Measurements from ENCODE around the gene SPIN1.

SPIN1 gene

GRCh38 chr9:88437210-88438146, 49.2 kb downstream of the SPIN1 start:
- H3K36me3 Mint-ChIP-seq (ENCODE audit: low read depth), result peaks cover 66% of the 10 kb centered on the region
- no peaks in the 10 kb centered on the region for H3K27me3 Mint-ChIP-seq
- H3K27ac Mint-ChIP-seq, result no peak overlapping the region
- no peaks in the 10 kb centered on the region for H3K9me3 Mint-ChIP-seq
- H3K4me1 Mint-ChIP-seq (ENCODE audit: low read depth), result peaks cover 38% of the 10 kb centered on the region
- H3K4me3 Mint-ChIP-seq, result no peak overlapping the region

GRCh38 chr9:88438811-88439210, 50.6 kb downstream of the SPIN1 start:
- no peaks in the 10 kb centered on the region for H3K27me3 Mint-ChIP-seq
- peaks cover 59% of the 10 kb centered on the region for H3K36me3 Mint-ChIP-seq (ENCODE audit: low read depth)
- no peaks in the 10 kb centered on the region for H3K9me3 Mint-ChIP-seq
- H3K4me3 Mint-ChIP-seq, result no peak overlapping the region
- H3K4me1 Mint-ChIP-seq (ENCODE audit: low read depth), result peaks cover 38% of the 10 kb centered on the region
- no peak overlapping the region for H3K27ac Mint-ChIP-seq

GRCh38 chr9:88441301-88442007, 53.2 kb downstream of the SPIN1 start:
- H3K27ac Mint-ChIP-seq, result no peak overlapping the region
- no peaks in the 10 kb centered on the region for H3K27me3 Mint-ChIP-seq
- peaks cover 14% of the 10 kb centered on the region for H3K9me3 Mint-ChIP-seq
- peaks cover 29% of the 10 kb centered on the region for H3K4me1 Mint-ChIP-seq (ENCODE audit: low read depth)
- no peak overlapping the region for H3K4me3 Mint-ChIP-seq
- peaks cover 55% of the 10 kb centered on the region for H3K36me3 Mint-ChIP-seq (ENCODE audit: low read depth)

- peaks cover 39% of the 10 kb centered on the region for H3K4me1 Mint-ChIP-seq (ENCODE audit: low read depth)
- peaks cover 46% of the 10 kb centered on the region for H3K36me3 Mint-ChIP-seq (ENCODE audit: low read depth)
- H3K9me3 Mint-ChIP-seq, result peaks cover 18% of the 10 kb centered on the region
- H3K27me3 Mint-ChIP-seq, result no peaks in the 10 kb centered on the region
- H3K27ac Mint-ChIP-seq, result no peak overlapping the region
- H3K4me3 Mint-ChIP-seq, result no peak overlapping the region
These were observed 55.4 kb downstream of the SPIN1 start for GRCh38 chr9:88443480-88444113.

- no peak overlapping the region for H3K4me3 Mint-ChIP-seq
- H3K9me3 Mint-ChIP-seq, result peaks cover 18% of the 10 kb centered on the region
- no peak overlapping the region for H3K27ac Mint-ChIP-seq
- no peaks in the 10 kb centered on the region for H3K27me3 Mint-ChIP-seq
- H3K36me3 Mint-ChIP-seq (ENCODE audit: low read depth), result peaks cover 58% of the 10 kb centered on the region
- peaks cover 32% of the 10 kb centered on the region for H3K4me1 Mint-ChIP-seq (ENCODE audit: low read depth)
These were observed 58.5 kb downstream of the SPIN1 start for GRCh38 chr9:88446728-88447127.

GRCh38 chr9:88447431-88447830, 59.2 kb downstream of the SPIN1 start:
- no peak overlapping the region for H3K27ac Mint-ChIP-seq
- peaks cover 52% of the 10 kb centered on the region for H3K36me3 Mint-ChIP-seq (ENCODE audit: low read depth)
- no peak overlapping the region for H3K4me3 Mint-ChIP-seq
- peaks cover 18% of the 10 kb centered on the region for H3K9me3 Mint-ChIP-seq
- H3K4me1 Mint-ChIP-seq (ENCODE audit: low read depth), result peaks cover 27% of the 10 kb centered on the region
- no peaks in the 10 kb centered on the region for H3K27me3 Mint-ChIP-seq

GRCh38 chr9:88451160-88451559, 62.9 kb downstream of the SPIN1 start:
- Mint-ChIP-seq H3K36me3 (ENCODE audit: low read depth) (peaks cover 41% of the 10 kb centered on the region), H3K27me3 (no peaks in the 10 kb centered on the region), H3K4me1 (ENCODE audit: low read depth) (peaks cover 15% of the 10 kb centered on the region), H3K9me3 (peaks cover 5% of the 10 kb centered on the region), H3K4me3 (no peak overlapping the region), H3K27ac (no peak overlapping the region)

- Mint-ChIP-seq H3K4me3 (no peak overlapping the region), H3K36me3 (ENCODE audit: low read depth) (peaks cover 14% of the 10 kb centered on the region), H3K9me3 (no peaks in the 10 kb centered on the region), H3K27me3 (no peaks in the 10 kb centered on the region), H3K27ac (no peak overlapping the region), H3K4me1 (ENCODE audit: low read depth) (peaks cover 10% of the 10 kb centered on the region)
These were observed 70.6 kb downstream of the SPIN1 start for GRCh38 chr9:88458716-88459465.

- H3K27me3 Mint-ChIP-seq, result no peaks in the 10 kb centered on the region
- H3K9me3 Mint-ChIP-seq, result no peaks in the 10 kb centered on the region
- H3K27ac Mint-ChIP-seq, result no peak overlapping the region
- H3K4me1 Mint-ChIP-seq (ENCODE audit: low read depth), result peaks cover 10% of the 10 kb centered on the region
- H3K36me3 Mint-ChIP-seq (ENCODE audit: low read depth), result peaks cover 19% of the 10 kb centered on the region
- no peak overlapping the region for H3K4me3 Mint-ChIP-seq
These were observed 72.5 kb downstream of the SPIN1 start for GRCh38 chr9:88460587-88461332.

GRCh38 chr9:88462191-88462590, 73.9 kb downstream of the SPIN1 start:
- no peaks in the 10 kb centered on the region for H3K9me3 Mint-ChIP-seq
- H3K4me3 Mint-ChIP-seq, result no peak overlapping the region
- no peaks in the 10 kb centered on the region for H3K27me3 Mint-ChIP-seq
- H3K4me1 Mint-ChIP-seq (ENCODE audit: low read depth), result peaks cover 10% of the 10 kb centered on the region
- peaks cover 13% of the 10 kb centered on the region for H3K36me3 Mint-ChIP-seq (ENCODE audit: low read depth)
- H3K27ac Mint-ChIP-seq, result no peak overlapping the region

- no peak overlapping the region for H3K27ac Mint-ChIP-seq
- H3K36me3 Mint-ChIP-seq (ENCODE audit: low read depth), result peaks cover 35% of the 10 kb centered on the region
- no peaks in the 10 kb centered on the region for H3K27me3 Mint-ChIP-seq
- no peaks in the 10 kb centered on the region for H3K9me3 Mint-ChIP-seq
- H3K4me1 Mint-ChIP-seq (ENCODE audit: low read depth), result peaks cover 10% of the 10 kb centered on the region
- H3K4me3 Mint-ChIP-seq, result no peak overlapping the region
These were observed 76.6 kb downstream of the SPIN1 start for GRCh38 chr9:88464851-88465250.

GRCh38 chr9:88468226-88468625, 80.0 kb downstream of the SPIN1 start:
- Mint-ChIP-seq H3K27ac (no peak overlapping the region), H3K9me3 (no peaks in the 10 kb centered on the region), H3K36me3 (ENCODE audit: low read depth) (peaks cover 44% of the 10 kb centered on the region), H3K4me3 (no peak overlapping the region), H3K27me3 (no peaks in the 10 kb centered on the region), H3K4me1 (ENCODE audit: low read depth) (no peaks in the 10 kb centered on the region)

- Mint-ChIP-seq H3K4me1 (ENCODE audit: low read depth) (peaks cover 20% of the 10 kb centered on the region), H3K36me3 (ENCODE audit: low read depth) (peaks cover 22% of the 10 kb centered on the region), H3K9me3 (no peaks in the 10 kb centered on the region), H3K27me3 (no peaks in the 10 kb centered on the region), H3K27ac (peak overlapping the region; percentile 54), H3K4me3 (peak overlapping the region; percentile 5)
These were observed 88.4 kb downstream of the SPIN1 start for GRCh38 chr9:88476491-88477271.

Measured in stimulated activated naive CD8-positive, alpha-beta T cell treated with anti-CD3 and anti-CD28 coated beads, Interleukin-15, Interleukin-2, amounts not matched to agents 100 ng/mL and 50 ng/mL, for 24 hours (primary cell).